A549 (cell line): ENCODE measurements around the gene UBAC1.

ENCODE experiments used
- BHLHE40 ChIP-seq: IDR thresholded peaks from 2 replicates; pipeline ENCODE4 v1.6.1; 2012; ENCODE audit warnings: low read depth, low read length, inconsistent platforms
- CBX8 ChIP-seq: fragments of 200-600 bp; sonication (generic); IDR thresholded peaks from 2 replicates; pipeline ENCODE4 v1.6.1; 2016
- CHD2 ChIP-seq: fragments of 150-350 bp; IDR thresholded peaks from 2 replicates; pipeline ENCODE4 v1.6.1; 2014; ENCODE audit warnings: low read length; ENCODE audit not compliant: partially characterized antibody
- CTCF ChIP-seq: fragments of >200 bp; sonication (Bioruptor Twin); formaldehyde crosslinking; IDR thresholded peaks from 3 replicates; pipeline ENCODE4 v1.5.1; 2016
- EP300 ChIP-seq, 2 experiments: fragments of >200 bp; sonication (Bioruptor Twin); formaldehyde crosslinking; IDR thresholded peaks; 2 replicates in 1 of 2; 3 replicates in 1 of 2; pipeline ENCODE4 v1.6.1; 2016 to 2017
- KDM1A ChIP-seq: fragments of 200-600 bp; sonication (generic); IDR thresholded peaks from 2 replicates; pipeline ENCODE4 v1.6.1; 2016; ENCODE audit warnings: low read depth, mild to moderate bottlenecking
- MYC ChIP-seq: IDR thresholded peaks from 2 replicates; pipeline ENCODE4 v1.6.1; 2012; ENCODE audit warnings: mild to moderate bottlenecking, inconsistent platforms, low read length, improper control_type of control experiment, borderline replicate concordance
- POLR2A ChIP-seq: IDR thresholded peaks from 2 replicates; pipeline ENCODE4 v1.6.1; 2012; ENCODE audit warnings: mild to moderate bottlenecking, low read length
- RAD21 ChIP-seq, 2 experiments: fragments of >200 bp in 1 of 2; sonication (Bioruptor Twin) in 1 of 2; formaldehyde crosslinking in 1 of 2; IDR thresholded peaks in 1 of 2; conservative IDR thresholded peaks in 1 of 2; 2 replicates in 1 of 2; 3 replicates in 1 of 2; pipeline ENCODE4 v1.6.1; 2012 to 2018; ENCODE audit warnings: inconsistent platforms in 1 of 2
- ZFP36 ChIP-seq: fragments of 450-650 bp; IDR thresholded peaks from 2 replicates; pipeline ENCODE4 v1.6.1; 2014; ENCODE audit warnings: borderline replicate concordance; ENCODE audit not compliant: partially characterized antibody
- ZSCAN20 ChIP-seq: fragments of 250-450 bp; sonication (Bioruptor Pico); IDR thresholded peaks from 2 replicates; pipeline ENCODE4 v1.8.0; 2022; ENCODE audit warnings: mild to moderate bottlenecking, moderate library complexity
- TF ChIP-seq, protein P1 (sequence below): fragments of >200 bp; sonication (Bioruptor Twin); formaldehyde crosslinking; IDR thresholded peaks from 2 replicates; pipeline ENCODE4 v1.6.1; 2016
- TF ChIP-seq, protein P2 (sequence below): IDR thresholded peaks from 2 replicates; pipeline ENCODE4 v1.6.1; 2012

GRCh38 chr9:135976531-135976930, 15.4 kb upstream of the UBAC1 start:
- TF ChIP-seq POLR2A = no peak
- TF ChIP-seq MYC = no peak
- no peak for TF ChIP-seq CTCF
- TF ChIP-seq, protein P1, sequence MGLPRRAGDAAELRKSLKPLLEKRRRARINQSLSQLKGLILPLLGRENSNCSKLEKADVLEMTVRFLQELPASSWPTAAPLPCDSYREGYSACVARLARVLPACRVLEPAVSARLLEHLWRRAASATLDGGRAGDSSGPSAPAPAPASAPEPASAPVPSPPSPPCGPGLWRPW = no peak
- no peak for TF ChIP-seq CBX8
- no peak for TF ChIP-seq KDM1A
- TF ChIP-seq BHLHE40 = no peak
- TF ChIP-seq, protein P2, sequence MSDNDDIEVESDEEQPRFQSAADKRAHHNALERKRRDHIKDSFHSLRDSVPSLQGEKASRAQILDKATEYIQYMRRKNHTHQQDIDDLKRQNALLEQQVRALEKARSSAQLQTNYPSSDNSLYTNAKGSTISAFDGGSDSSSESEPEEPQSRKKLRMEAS = no peak
- no peak for TF ChIP-seq CHD2
- no peak for TF ChIP-seq ZFP36
- TF ChIP-seq ZSCAN20 = no peak
- TF ChIP-seq RAD21 (conservative IDR thresholded peaks at IDR 0.05 in 1 of 2, IDR thresholded peaks at IDR 0.05 in 1 of 2) = no peak
- TF ChIP-seq EP300 (IDR thresholded peaks at IDR 0.05) = no peak
